Measurements from ENCODE around the gene IP6K3. TPM values are rescaled to one million over a fixed set of nuclear protein-coding genes. Genes with fewer than 3 reads are reported as not detected.

Gene IP6K3, protein sequence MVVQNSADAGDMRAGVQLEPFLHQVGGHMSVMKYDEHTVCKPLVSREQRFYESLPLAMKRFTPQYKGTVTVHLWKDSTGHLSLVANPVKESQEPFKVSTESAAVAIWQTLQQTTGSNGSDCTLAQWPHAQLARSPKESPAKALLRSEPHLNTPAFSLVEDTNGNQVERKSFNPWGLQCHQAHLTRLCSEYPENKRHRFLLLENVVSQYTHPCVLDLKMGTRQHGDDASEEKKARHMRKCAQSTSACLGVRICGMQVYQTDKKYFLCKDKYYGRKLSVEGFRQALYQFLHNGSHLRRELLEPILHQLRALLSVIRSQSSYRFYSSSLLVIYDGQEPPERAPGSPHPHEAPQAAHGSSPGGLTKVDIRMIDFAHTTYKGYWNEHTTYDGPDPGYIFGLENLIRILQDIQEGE
- total RNA-seq (1 to 10 TPM in 1 of 2 donors, under 1 TPM in 1; 0.50 to 1.0 TPM), polyA plus RNA-seq (ENCODE audit: insufficient read length in 2 of 2) (under 1 TPM; 0.22 to 0.36 TPM)
- long read RNA-seq, donor 1 = 0 reads
- long read RNA-seq, donor 2 = 0 reads
- long read RNA-seq, donor 3 = 0 reads
- long read RNA-seq, donor 4, partial matches to known transcripts = 0 of 1 reads
- long read RNA-seq, donor 4, other reads (novel, unspliced or antisense) = 0 of 1 reads

GRCh38 chr6:33746651-33747100 is at the start of gene IP6K3:
Gene IP6K3, minus strand, starts transcription at chr6:33746905. Its CDS starts 11,429 bp downstream, at chr6:33735476.
- H3K27ac ChIP-seq (ENCODE audit: low read depth, low read length) = no peak within 1 kb of the TSS
- no peaks in the 10 kb centered on the region for H3K36me3 ChIP-seq (ENCODE audit: control insufficient read depth, insufficient read depth, low read length)
- DNase-seq (ENCODE audit: low read depth in 4 of 6, low spot score in 6 of 6) = no peak
- 33% methylated on average over 8 of the region's 10 CpGs for WGBS (ENCODE audit: insufficient coverage)
- no peaks in the 10 kb centered on the region for H3K27me3 ChIP-seq (ENCODE audit: control insufficient read depth, insufficient read depth, low read length)
- no peaks in the 10 kb centered on the region for H3K9me3 ChIP-seq (ENCODE audit: control insufficient read depth, insufficient read depth, low read length)
- no peak within 1 kb of the TSS for H3K4me3 ChIP-seq (ENCODE audit: low read depth, low read length)
- H3K4me1 ChIP-seq (ENCODE audit: control insufficient read depth, insufficient read depth, low read length) = peaks cover 39% of the 10 kb centered on the region

GRCh38 chr6:33794910-33795623 is 48.4 kb upstream of the IP6K3 start:
- no peaks in the 10 kb centered on the region for H3K27me3 ChIP-seq (ENCODE audit: control insufficient read depth, insufficient read depth, low read length)
- H3K9me3 ChIP-seq (ENCODE audit: control insufficient read depth, insufficient read depth, low read length) = no peaks in the 10 kb centered on the region
- 55% methylated on average over 12 of the region's 14 CpGs for WGBS (ENCODE audit: insufficient coverage)
- no peak for DNase-seq (ENCODE audit: low read depth in 4 of 6, low spot score in 6 of 6)
- no peak overlapping the region for H3K27ac ChIP-seq (ENCODE audit: low read depth, low read length)
- H3K4me3 ChIP-seq (ENCODE audit: low read depth, low read length) = no peak overlapping the region
- H3K4me1 ChIP-seq (ENCODE audit: control insufficient read depth, insufficient read depth, low read length) = peaks cover 54% of the 10 kb centered on the region
- H3K36me3 ChIP-seq (ENCODE audit: control insufficient read depth, insufficient read depth, low read length) = no peaks in the 10 kb centered on the region

DNA sequence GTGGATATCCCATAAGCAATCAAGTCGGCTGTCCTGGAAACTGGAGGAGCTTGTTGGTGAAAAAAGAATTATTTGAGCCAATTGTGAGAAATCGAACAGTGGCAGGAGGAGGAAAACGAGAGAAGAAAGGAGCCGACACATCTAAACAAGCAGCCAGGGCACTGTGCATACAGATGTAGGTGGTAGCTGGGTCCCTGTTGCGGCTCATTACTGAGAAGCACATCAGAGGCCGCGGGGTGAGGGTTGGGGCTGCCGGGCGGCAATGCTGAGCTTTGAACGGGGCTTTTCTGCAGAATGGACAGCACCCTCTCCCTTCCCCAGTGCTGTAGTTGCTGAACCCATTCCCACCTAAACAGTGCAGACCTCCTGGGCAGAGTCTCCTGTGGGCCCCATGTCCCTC is 46.3 kb upstream of the IP6K3 start:
- WGBS (ENCODE audit: insufficient coverage) = 11% methylated on average over 10 of the region's 10 CpGs
- no peaks in the 10 kb centered on the region for H3K27me3 ChIP-seq (ENCODE audit: control insufficient read depth, insufficient read depth, low read length)
- no peak overlapping the region for H3K27ac ChIP-seq (ENCODE audit: low read depth, low read length)
- H3K36me3 ChIP-seq (ENCODE audit: control insufficient read depth, insufficient read depth, low read length) = peaks cover 2% of the 10 kb centered on the region
- H3K4me1 ChIP-seq (ENCODE audit: control insufficient read depth, insufficient read depth, low read length) = peaks cover 50% of the 10 kb centered on the region
- no peaks in the 10 kb centered on the region for H3K9me3 ChIP-seq (ENCODE audit: control insufficient read depth, insufficient read depth, low read length)
- DNase-seq (ENCODE audit: low read depth in 4 of 6, low spot score in 6 of 6) = no peak
- no peak overlapping the region for H3K4me3 ChIP-seq (ENCODE audit: low read depth, low read length)

GRCh38 chr6:33791620-33792019 is 44.9 kb upstream of the IP6K3 start:
- Histone ChIP-seq H3K9me3 (ENCODE audit: control insufficient read depth, insufficient read depth, low read length) (no peaks in the 10 kb centered on the region), H3K4me3 (ENCODE audit: low read depth, low read length) (no peak overlapping the region), H3K36me3 (ENCODE audit: control insufficient read depth, insufficient read depth, low read length) (peaks cover 2% of the 10 kb centered on the region), H3K27ac (ENCODE audit: low read depth, low read length) (no peak overlapping the region), H3K27me3 (ENCODE audit: control insufficient read depth, insufficient read depth, low read length) (no peaks in the 10 kb centered on the region), H3K4me1 (ENCODE audit: control insufficient read depth, insufficient read depth, low read length) (peaks cover 42% of the 10 kb centered on the region)
- DNase-seq (ENCODE audit: low read depth in 4 of 6, low spot score in 6 of 6) = no peak
- 55% methylated on average over 6 of the region's 7 CpGs for WGBS (ENCODE audit: insufficient coverage)

DNA sequence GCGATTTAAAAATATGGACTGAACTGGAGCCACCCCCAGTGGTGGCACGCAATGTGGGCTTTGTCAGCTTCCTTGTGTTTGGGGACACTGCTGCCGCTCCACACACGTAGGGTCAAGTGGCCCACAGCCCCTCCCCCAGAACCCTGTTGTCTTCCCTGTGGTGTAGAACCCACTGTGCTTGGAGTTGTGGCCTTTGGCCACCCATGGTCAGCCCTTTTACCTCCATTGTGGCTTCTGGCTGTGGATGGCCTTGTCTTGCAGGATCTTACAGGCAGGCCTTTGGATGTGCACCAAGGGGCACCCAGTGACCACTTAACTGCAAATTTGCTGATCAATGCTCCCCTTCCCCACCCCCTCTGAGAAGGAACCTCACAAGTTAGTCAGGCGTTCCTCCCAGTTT is 44.2 kb upstream of the IP6K3 start:
- H3K27me3 ChIP-seq (ENCODE audit: control insufficient read depth, insufficient read depth, low read length) = no peaks in the 10 kb centered on the region
- DNase-seq (ENCODE audit: low read depth in 4 of 6, low spot score in 6 of 6) = no peak
- H3K27ac ChIP-seq (ENCODE audit: low read depth, low read length) = no peak overlapping the region
- no peak overlapping the region for H3K4me3 ChIP-seq (ENCODE audit: low read depth, low read length)
- H3K36me3 ChIP-seq (ENCODE audit: control insufficient read depth, insufficient read depth, low read length) = peaks cover 2% of the 10 kb centered on the region
- H3K4me1 ChIP-seq (ENCODE audit: control insufficient read depth, insufficient read depth, low read length) = peaks cover 45% of the 10 kb centered on the region
- H3K9me3 ChIP-seq (ENCODE audit: control insufficient read depth, insufficient read depth, low read length) = no peaks in the 10 kb centered on the region
- WGBS (ENCODE audit: insufficient coverage) = 95% methylated on average over 4 of the region's 5 CpGs

DNA sequence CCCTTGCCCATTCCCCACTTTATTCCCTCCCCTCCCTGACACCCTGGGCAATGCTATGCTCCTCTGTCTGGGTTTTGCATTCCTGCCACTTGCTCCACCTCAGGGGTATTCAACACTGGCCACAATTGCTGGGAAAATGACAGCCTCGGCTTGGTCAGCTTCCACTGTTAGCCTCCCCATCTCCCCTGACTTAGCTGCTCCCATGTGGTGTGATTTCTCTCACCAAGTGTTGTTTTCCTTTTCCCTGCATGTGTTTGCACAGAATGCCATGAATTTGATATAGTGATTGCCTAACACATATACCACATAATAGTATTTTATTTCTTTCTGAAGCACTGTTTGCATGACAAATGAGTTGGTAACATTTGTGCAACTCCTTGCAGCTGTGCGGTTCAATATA is 43.7 kb upstream of the IP6K3 start:
- Histone ChIP-seq H3K4me3 (ENCODE audit: low read depth, low read length) (no peak overlapping the region), H3K9me3 (ENCODE audit: control insufficient read depth, insufficient read depth, low read length) (no peaks in the 10 kb centered on the region), H3K36me3 (ENCODE audit: control insufficient read depth, insufficient read depth, low read length) (peaks cover 2% of the 10 kb centered on the region), H3K27me3 (ENCODE audit: control insufficient read depth, insufficient read depth, low read length) (no peaks in the 10 kb centered on the region), H3K27ac (ENCODE audit: low read depth, low read length) (no peak overlapping the region), H3K4me1 (ENCODE audit: control insufficient read depth, insufficient read depth, low read length) (peaks cover 41% of the 10 kb centered on the region)
- WGBS (ENCODE audit: insufficient coverage) = 60% methylated on average over 1 of the region's 2 CpGs
- peak in 1 of 6 donors; percentile 57 for DNase-seq (ENCODE audit: low read depth in 4 of 6, low spot score in 6 of 6)

DNA sequence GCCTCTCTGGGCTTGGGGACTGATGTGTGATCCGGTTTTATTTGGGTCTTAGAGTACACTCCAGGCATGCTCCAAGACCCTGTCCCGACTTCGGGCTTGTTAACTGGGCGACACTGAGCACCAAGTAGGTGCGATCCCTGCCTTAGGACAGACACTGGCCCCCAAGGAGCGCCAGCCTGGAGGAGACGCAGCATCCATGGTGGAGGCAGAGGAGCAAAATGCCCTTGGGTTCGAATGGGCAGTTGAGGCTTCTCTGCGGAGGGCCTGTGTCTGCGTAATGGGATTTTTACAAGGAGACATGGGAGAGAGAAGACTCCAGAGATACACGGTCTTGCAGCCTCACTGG is 42.8 kb upstream of the IP6K3 start:
- peaks cover 10% of the 10 kb centered on the region for H3K36me3 ChIP-seq (ENCODE audit: control insufficient read depth, insufficient read depth, low read length)
- no peak overlapping the region for H3K27ac ChIP-seq (ENCODE audit: low read depth, low read length)
- peaks cover 42% of the 10 kb centered on the region for H3K4me1 ChIP-seq (ENCODE audit: control insufficient read depth, insufficient read depth, low read length)
- WGBS (ENCODE audit: insufficient coverage) = 90% methylated on average over 8 of the region's 11 CpGs
- H3K4me3 ChIP-seq (ENCODE audit: low read depth, low read length) = peak overlapping the region; percentile 45
- no peaks in the 10 kb centered on the region for H3K9me3 ChIP-seq (ENCODE audit: control insufficient read depth, insufficient read depth, low read length)
- no peak for DNase-seq (ENCODE audit: low read depth in 4 of 6, low spot score in 6 of 6)
- H3K27me3 ChIP-seq (ENCODE audit: control insufficient read depth, insufficient read depth, low read length) = no peaks in the 10 kb centered on the region

GRCh38 chr6:33788694-33789549 is 42.2 kb upstream of the IP6K3 start, which contains the start of gene LEMD2:
Gene LEMD2, minus strand, starts transcription at chr6:33789130. Its CDS starts 14 bp downstream, at chr6:33789116.
- peaks cover 14% of the 10 kb centered on the region for H3K36me3 ChIP-seq (ENCODE audit: control insufficient read depth, insufficient read depth, low read length)
- peak within 1 kb of the TSS; percentile 45 for H3K4me3 ChIP-seq (ENCODE audit: low read depth, low read length)
- H3K4me1 ChIP-seq (ENCODE audit: control insufficient read depth, insufficient read depth, low read length) = peaks cover 43% of the 10 kb centered on the region
- no peaks in the 10 kb centered on the region for H3K27me3 ChIP-seq (ENCODE audit: control insufficient read depth, insufficient read depth, low read length)
- peak within 1 kb of the TSS; percentile 88 for H3K27ac ChIP-seq (ENCODE audit: low read depth, low read length)
- 4% methylated on average over 80 of the region's 86 CpGs for WGBS (ENCODE audit: insufficient coverage)
- no peaks in the 10 kb centered on the region for H3K9me3 ChIP-seq (ENCODE audit: control insufficient read depth, insufficient read depth, low read length)
- peak; percentile 82 to 98 (median 90) for DNase-seq (ENCODE audit: low read depth in 4 of 6, low spot score in 6 of 6)
